Measurements from ENCODE around the gene ENGASE. TPM values are rescaled to one million over a fixed set of nuclear protein-coding genes. Genes with fewer than 3 reads are reported as not detected.

The ENGASE gene
- total RNA-seq, 2 donors from 2014 or later: 24.9 to 50.8 TPM

GRCh38 chr17:79120259-79120658, 45.6 kb downstream of the ENGASE start:
- no peak overlapping the region for H3K27ac ChIP-seq
- TF ChIP-seq POLR2A (IDR thresholded peaks at IDR 0.05): no peak
- no peak for TF ChIP-seq CTCF (IDR thresholded peaks at IDR 0.05)
- H3K36me3 ChIP-seq (replicated peaks in 1 of 2; ENCODE audit: insufficient read depth in 1 of 2, low read depth in 2 of 2): no peaks in the 10 kb centered on the region
- WGBS, 2 donors: 66 to 77% methylated on average over 5 of the region's 5 CpGs
- H3K27me3 ChIP-seq: no peaks in the 10 kb centered on the region
- H3K4me3 ChIP-seq: no peak overlapping the region
- intact Hi-C loops (cut with DNase I): no loop called here
- DNase-seq (no peak), ATAC-seq (no peak)
- no peaks in the 10 kb centered on the region for H3K9me3 ChIP-seq
- H3K4me1 ChIP-seq: peaks cover under 1% of the 10 kb centered on the region

- Histone ChIP-seq H3K9me3 (no peaks in the 10 kb centered on the region), H3K27ac (no peak overlapping the region), H3K4me1 (no peaks in the 10 kb centered on the region), H3K4me3 (no peak overlapping the region), H3K27me3 (peaks cover 0 to 5% of the 10 kb centered on the region in 2 donors), H3K36me3 (replicated peaks in 1 of 2; ENCODE audit: insufficient read depth in 1 of 2, low read depth in 2 of 2) (no peaks in the 10 kb centered on the region)
- intact Hi-C loops (cut with DNase I): no loop called here
- DNase-seq: no peak
- no peak for ATAC-seq
- WGBS, 2 donors: 88 to 92% methylated on average over 7 to 8 of the region's 8 CpGs
- TF ChIP-seq CTCF (IDR thresholded peaks at IDR 0.05) (no peak), POLR2A (IDR thresholded peaks at IDR 0.05) (no peak)
Observed at GRCh38 chr17:79123988-79124387, 49.4 kb downstream of the ENGASE start.

- intact Hi-C loops (cut with DNase I): no loop called here
- ATAC-seq (no peak), DNase-seq (no peak)
- 78 to 83% methylated on average over 19 to 21 of the region's 21 CpGs for WGBS, 2 donors
- no peak for TF ChIP-seq CTCF (IDR thresholded peaks at IDR 0.05)
- TF ChIP-seq POLR2A (IDR thresholded peaks at IDR 0.05): no peak
- Histone ChIP-seq H3K4me3 (no peak overlapping the region), H3K36me3 (replicated peaks in 1 of 2; ENCODE audit: insufficient read depth in 1 of 2, low read depth in 2 of 2) (no peaks in the 10 kb centered on the region), H3K27ac (no peak overlapping the region), H3K9me3 (no peaks in the 10 kb centered on the region), H3K4me1 (no peaks in the 10 kb centered on the region), H3K27me3 (peaks cover 0 to 5% of the 10 kb centered on the region in 2 donors)
Observed at GRCh38 chr17:79124513-79125209, 50.0 kb downstream of the ENGASE start.

GRCh38 chr17:79125503-79125902, 50.9 kb downstream of the ENGASE start:
- Histone ChIP-seq H3K27ac (no peak overlapping the region), H3K4me1 (no peaks in the 10 kb centered on the region), H3K27me3 (peaks cover 0 to 5% of the 10 kb centered on the region in 2 donors), H3K4me3 (no peak overlapping the region), H3K36me3 (replicated peaks in 1 of 2; ENCODE audit: insufficient read depth in 1 of 2, low read depth in 2 of 2) (no peaks in the 10 kb centered on the region), H3K9me3 (no peaks in the 10 kb centered on the region)
- ATAC-seq (no peak), DNase-seq (no peak)
- intact Hi-C loops (cut with DNase I): no loop called here
- TF ChIP-seq CTCF (IDR thresholded peaks at IDR 0.05): no peak
- no peak for TF ChIP-seq POLR2A (IDR thresholded peaks at IDR 0.05)
- 32 to 39% methylated on average over 10 to 22 of the region's 22 CpGs for WGBS, 2 donors

- DNase-seq: no peak
- no peaks in the 10 kb centered on the region for H3K36me3 ChIP-seq (replicated peaks in 1 of 2; ENCODE audit: insufficient read depth in 1 of 2, low read depth in 2 of 2)
- no peak for ATAC-seq
- H3K4me3 ChIP-seq: no peak overlapping the region
- H3K4me1 ChIP-seq: no peaks in the 10 kb centered on the region
- H3K27me3 ChIP-seq: peaks cover 0 to 5% of the 10 kb centered on the region in 2 donors
- TF ChIP-seq POLR2A (IDR thresholded peaks at IDR 0.05) (no peak), CTCF (IDR thresholded peaks at IDR 0.05) (peak in 1 of 7 experiments; percentile 8)
- intact Hi-C loops (cut with DNase I): no loop called here
- no peak overlapping the region for H3K27ac ChIP-seq
- WGBS, 2 donors: 25 to 72% methylated on average over 2 to 12 of the region's 12 CpGs
- H3K9me3 ChIP-seq: no peaks in the 10 kb centered on the region
Observed at GRCh38 chr17:79126139-79126538, 51.5 kb downstream of the ENGASE start.

Measured in body of pancreas (tissue), 4 donors.